ENCODE measurements around the gene RIPPLY3.

Gene RIPPLY3

GRCh38 chr21:37006486-37007291, at the start of gene RIPPLY3:
TSS of gene RIPPLY3 (plus strand) at chr21:37006702. CDS start at chr21:37006773, 71 bp downstream.
- no peak for DNase-seq (ENCODE audit: low spot score)

- DNase-seq (ENCODE audit: low spot score) = no peak
Measured at GRCh38 chr21:36959020-36959835, 47.3 kb upstream of the RIPPLY3 start.

- DNase-seq (ENCODE audit: low spot score) = no peak
Measured at GRCh38 chr21:36960676-36961284, 45.7 kb upstream of the RIPPLY3 start.

- DNase-seq (ENCODE audit: low spot score) = no peak
Measured at GRCh38 chr21:36962098-36962780, 44.3 kb upstream of the RIPPLY3 start.

GRCh38 chr21:36964398-36964797, 42.1 kb upstream of the RIPPLY3 start:
- no peak for DNase-seq (ENCODE audit: low spot score)

- no peak for DNase-seq (ENCODE audit: low spot score)
Measured at GRCh38 chr21:36964827-36965719, 41.4 kb upstream of the RIPPLY3 start.

- DNase-seq (ENCODE audit: low spot score) = no peak
Measured at GRCh38 chr21:36965720-36966065, 40.8 kb upstream of the RIPPLY3 start.

GRCh38 chr21:36966066-36966820, 40.3 kb upstream of the RIPPLY3 start, which contains the start of gene HLCS:
TSS of gene HLCS (minus strand) at chr21:36966669. CDS start at chr21:36966638, 31 bp downstream.
- DNase-seq (ENCODE audit: low spot score) = peak; percentile 70

GRCh38 chr21:36966821-36967768, 39.4 kb upstream of the RIPPLY3 start:
- peak; percentile 79 for DNase-seq (ENCODE audit: low spot score)

GRCh38 chr21:36968414-36968813, 38.1 kb upstream of the RIPPLY3 start:
- no peak for DNase-seq (ENCODE audit: low spot score)

- DNase-seq (ENCODE audit: low spot score) = no peak
Measured at GRCh38 chr21:36968976-36969375, 37.5 kb upstream of the RIPPLY3 start.

- DNase-seq (ENCODE audit: low spot score) = no peak
Measured at GRCh38 chr21:36973986-36974850, 32.3 kb upstream of the RIPPLY3 start.

GRCh38 chr21:36974851-36975192, 31.7 kb upstream of the RIPPLY3 start:
- no peak for DNase-seq (ENCODE audit: low spot score)

- no peak for DNase-seq (ENCODE audit: low spot score)
Measured at GRCh38 chr21:36976228-36976861, 30.2 kb upstream of the RIPPLY3 start.

GRCh38 chr21:36976882-36977651, 29.4 kb upstream of the RIPPLY3 start:
- no peak for DNase-seq (ENCODE audit: low spot score)

- no peak for DNase-seq (ENCODE audit: low spot score)
Measured at GRCh38 chr21:36980280-36981048, 26.0 kb upstream of the RIPPLY3 start.

All from left forelimb (tissue), 1 donor.